Measurements from ENCODE around the gene MCF2L.

The MCF2L gene

GRCh38 chr13:113118261-113119021, 149.4 kb downstream of the MCF2L start:
- no peak for DNase-seq

GRCh38 chr13:113119166-113119821, 150.3 kb downstream of the MCF2L start:
- DNase-seq = no peak

- DNase-seq = no peak
Observed at GRCh38 chr13:113119822-113120189, 150.8 kb downstream of the MCF2L start.

GRCh38 chr13:113120300-113121182, 151.5 kb downstream of the MCF2L start:
- DNase-seq = no peak

DNA sequence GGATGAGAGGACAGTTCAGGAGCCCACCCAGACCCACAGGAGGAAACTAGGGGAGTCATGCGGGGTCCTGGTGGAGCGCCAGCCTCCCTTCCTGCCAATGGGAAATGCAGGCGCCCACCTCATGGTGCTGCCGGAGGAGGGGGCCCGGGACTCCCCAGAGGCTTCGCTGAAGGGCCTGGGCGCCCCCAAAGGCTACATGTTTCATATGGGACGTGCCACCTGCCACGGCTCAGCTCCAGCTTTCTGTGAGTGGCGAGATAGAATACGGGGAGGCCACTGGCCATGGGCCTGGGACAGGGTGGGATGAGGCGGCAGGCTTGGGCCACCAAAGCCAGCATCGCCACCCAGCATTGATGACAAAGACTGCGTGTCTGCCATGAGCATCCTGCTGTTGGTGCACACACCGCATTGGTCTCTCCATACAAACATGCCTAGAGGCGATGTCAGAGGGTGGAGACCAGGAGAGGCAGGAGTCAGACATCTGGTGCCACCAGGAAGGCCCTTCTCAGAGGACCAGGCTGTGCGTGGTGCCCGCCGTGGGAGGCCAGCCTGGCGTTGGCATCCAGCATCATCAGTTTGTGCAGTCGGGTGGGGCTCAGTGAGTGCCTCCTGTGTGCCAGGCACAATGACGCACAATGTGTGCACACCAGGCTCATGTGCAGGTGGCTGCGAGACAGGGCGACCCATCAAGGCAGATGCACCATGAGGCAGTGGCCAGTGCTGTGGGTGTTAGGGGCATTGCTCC, 152.3 kb downstream of the MCF2L start:
- no peak for DNase-seq

- no peak for DNase-seq
Observed at GRCh38 chr13:113121928-113122471, 153.0 kb downstream of the MCF2L start.

GRCh38 chr13:113122550-113123225, 153.7 kb downstream of the MCF2L start, which contains the start of gene F10:
Gene F10 (plus strand): TSS chr13:113122799. CDS start chr13:113122856, 57 bp downstream.
- no peak for DNase-seq

GRCh38 chr13:113123226-113124201, 154.5 kb downstream of the MCF2L start:
- no peak for DNase-seq

- DNase-seq = no peak
Observed at GRCh38 chr13:113124211-113124970, 155.4 kb downstream of the MCF2L start.

GRCh38 chr13:113125506-113126264, 156.7 kb downstream of the MCF2L start:
- no peak for DNase-seq

DNA sequence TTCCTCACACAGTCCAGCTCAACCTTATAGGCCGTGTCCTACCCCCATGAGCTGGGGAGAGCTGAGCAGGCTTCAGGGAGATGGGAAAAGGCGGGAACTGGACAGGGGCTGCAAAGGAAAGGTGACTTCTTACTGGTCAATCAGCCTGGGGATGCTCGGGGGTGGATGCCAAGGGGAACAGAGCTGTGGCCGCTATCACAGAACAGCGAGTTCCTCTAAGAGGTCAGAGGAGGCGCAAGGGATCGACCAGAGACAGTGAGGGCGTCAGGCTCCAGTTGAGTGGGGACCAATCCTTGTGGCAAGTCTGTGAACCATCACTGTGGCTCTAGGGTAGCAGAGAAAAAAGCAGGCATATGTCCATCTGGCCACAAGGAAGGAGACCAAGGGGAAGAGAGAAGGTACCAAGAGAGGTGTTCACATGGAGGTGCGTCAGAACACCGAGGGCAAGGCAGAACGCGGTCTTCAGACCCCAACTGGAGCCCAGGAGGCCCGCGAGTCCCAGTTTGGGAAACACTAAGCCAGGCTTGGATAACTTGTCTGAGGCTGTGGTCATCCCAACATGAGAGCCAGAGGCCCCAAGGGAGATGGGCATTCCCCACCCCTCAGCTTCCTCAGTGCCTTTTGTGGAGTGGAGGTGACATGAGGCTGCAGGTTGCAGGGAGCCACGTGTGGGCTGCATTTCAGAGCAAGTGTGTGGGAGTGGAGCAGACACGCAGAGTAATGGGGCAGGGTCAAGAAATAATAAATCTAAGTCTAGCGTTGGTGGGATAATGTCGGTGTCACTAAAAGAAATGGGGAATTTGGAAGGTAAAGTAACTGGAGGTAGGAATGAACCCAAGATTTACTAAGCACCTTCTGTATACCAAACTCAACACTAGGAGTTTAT, 157.5 kb downstream of the MCF2L start:
- no peak for DNase-seq

GRCh38 chr13:113129480-113129879, 160.5 kb downstream of the MCF2L start:
- DNase-seq = no peak

- no peak for DNase-seq
Observed at GRCh38 chr13:113129921-113130750, 161.1 kb downstream of the MCF2L start.

DNA sequence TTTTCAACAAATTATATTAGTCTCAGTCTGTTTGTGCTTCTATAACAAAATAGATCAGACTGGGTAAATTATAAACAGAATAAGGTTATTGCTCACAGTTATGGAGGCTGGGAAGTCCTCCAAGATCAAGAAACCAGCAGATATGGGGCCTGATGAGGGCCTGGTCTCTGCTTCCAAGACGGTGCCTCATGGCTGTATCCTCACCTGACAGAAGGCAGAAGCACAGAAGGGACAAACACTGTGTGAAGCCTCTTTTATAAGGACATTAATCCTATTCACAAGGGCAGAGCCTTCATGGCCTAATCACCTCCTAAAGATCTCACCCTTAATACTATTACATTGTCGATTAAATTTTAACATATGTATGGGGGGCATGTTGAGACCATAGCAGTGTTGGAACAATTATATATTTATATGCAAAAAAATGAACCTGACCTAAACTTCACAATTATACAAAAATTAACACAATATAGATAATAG, 166.3 kb downstream of the MCF2L start:
- no peak for DNase-seq

DNA sequence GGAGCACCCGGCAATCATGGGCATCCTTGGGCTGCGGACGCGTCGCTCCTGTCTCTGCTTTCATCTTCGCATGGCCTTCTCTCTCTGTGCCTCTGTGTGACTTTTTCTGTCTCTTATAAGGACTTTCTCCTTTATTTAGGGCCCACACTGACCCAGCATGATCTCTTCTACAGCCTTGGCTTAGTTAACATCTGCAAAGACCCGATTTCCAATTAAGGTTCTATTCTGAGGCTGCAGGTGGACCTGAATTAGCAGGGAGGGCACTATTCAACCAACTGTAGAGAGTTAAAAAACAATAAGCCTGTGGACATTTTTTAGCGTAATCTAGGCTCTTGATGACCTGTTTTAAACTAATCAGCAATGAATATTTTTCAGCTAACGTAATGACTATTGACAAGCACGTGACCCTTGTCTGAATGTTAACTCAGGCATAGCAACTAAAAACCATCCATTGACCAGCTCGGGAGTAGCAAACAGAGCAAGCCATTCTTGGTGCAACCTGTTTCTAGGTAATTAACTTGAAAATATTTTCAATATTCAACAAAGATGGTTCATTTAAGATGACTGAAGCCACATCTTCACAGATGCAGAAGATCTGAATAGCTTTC, 168.8 kb downstream of the MCF2L start:
- DNase-seq = no peak

DNA sequence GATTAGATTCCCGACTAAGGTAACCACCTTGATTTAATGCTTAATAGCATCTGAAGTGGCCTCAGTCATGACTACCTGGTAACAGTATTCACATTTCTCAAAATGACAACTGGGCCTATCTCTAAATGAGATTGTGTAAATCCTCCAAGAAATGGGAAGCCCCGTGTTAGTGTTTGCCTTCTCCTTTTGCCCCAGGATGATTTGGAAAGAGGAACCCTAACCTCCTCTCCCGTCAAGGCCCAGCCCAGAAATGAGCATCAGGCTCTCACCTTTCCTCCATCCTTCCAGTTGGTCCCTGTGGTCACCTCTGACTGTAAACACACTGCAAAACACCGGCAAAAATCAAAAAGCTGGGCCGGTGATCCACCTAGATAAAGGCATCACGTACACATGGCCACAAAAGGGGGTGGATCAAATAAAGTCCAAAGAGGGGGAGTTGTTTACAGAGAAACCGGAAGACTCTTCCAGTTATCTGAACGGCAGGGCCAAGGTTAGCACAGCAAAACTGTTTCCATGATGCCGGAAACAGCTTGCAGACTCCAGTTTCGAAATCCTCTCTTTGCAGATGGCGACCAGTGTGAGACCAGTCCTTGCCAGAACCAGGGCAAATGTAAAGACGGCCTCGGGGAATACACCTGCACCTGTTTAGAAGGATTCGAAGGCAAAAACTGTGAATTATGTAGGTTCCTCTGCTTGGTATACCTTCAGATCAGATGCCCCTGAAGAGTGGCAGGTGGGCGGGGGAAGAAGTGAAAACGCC, 170.0 kb downstream of the MCF2L start:
- DNase-seq = no peak
